Occipital lobe (tissue), 2 donors: Measurements from ENCODE around the gene GLIPR1. TPM values are rescaled to one million over a fixed set of nuclear protein-coding genes. Genes with fewer than 3 reads are reported as not detected.
"Not testable (repeated sequence)": the region's sequence is repeated elsewhere in the genome, so short reads cannot be mapped to it uniquely, and the experiment has no call there.

Source experiments
- DNase-seq: peaks from one replicate; lab custom pipeline; 2025; lab: John Stamatoyannopoulos, UW
- total RNA-seq: library from RNA; depleted of rRNA; stranded (reverse); fragments of >200 nt; gene quantifications from one replicate; pipeline ENCODE4 v1.2.3, GENCODE V29; 2014

The GLIPR1 gene
- total RNA-seq, 1 donor from 2014 or later, result 2.8 TPM

GRCh38 chr12:75474116-75474515 lies 6.4 kb upstream of the GLIPR1 start:
- DNase-seq, result no peak

- DNase-seq, result no peak
Measured at GRCh38 chr12:75476071-75476470, 4.5 kb upstream of the GLIPR1 start.

GRCh38 chr12:75477137-75477536 lies 3.4 kb upstream of the GLIPR1 start:
- DNase-seq, result no peak

- no peak for DNase-seq
Measured at GRCh38 chr12:75478116-75478794, 2.3 kb upstream of the GLIPR1 start.

- no peak for DNase-seq
Measured at GRCh38 chr12:75479963-75480461, 543 bp upstream of the GLIPR1 start.

GRCh38 chr12:75481013-75481705 lies 604 bp downstream of the GLIPR1 start:
- no peak for DNase-seq

GRCh38 chr12:75481774-75482173 lies 1.2 kb downstream of the GLIPR1 start:
- DNase-seq, result no peak

GRCh38 chr12:75482646-75483045 lies 2.1 kb downstream of the GLIPR1 start:
- no peak for DNase-seq

- no peak for DNase-seq
Measured at GRCh38 chr12:75483431-75483830, 2.9 kb downstream of the GLIPR1 start.

GRCh38 chr12:75484450-75484849 lies 3.9 kb downstream of the GLIPR1 start:
- DNase-seq, result not testable (repeated sequence)

- no peak for DNase-seq
Measured at GRCh38 chr12:75487308-75487707, 6.8 kb downstream of the GLIPR1 start.

- DNase-seq, result no peak
Measured at GRCh38 chr12:75488553-75488952, 8.0 kb downstream of the GLIPR1 start.

GRCh38 chr12:75489187-75489586 lies 8.6 kb downstream of the GLIPR1 start:
- no peak for DNase-seq

- no peak for DNase-seq
Measured at GRCh38 chr12:75489613-75490210, 9.2 kb downstream of the GLIPR1 start.

GRCh38 chr12:75491169-75491568 lies 10.6 kb downstream of the GLIPR1 start:
- no peak for DNase-seq

GRCh38 chr12:75503459-75503858 lies 22.9 kb downstream of the GLIPR1 start:
- no peak for DNase-seq

GRCh38 chr12:75503866-75504265 lies 23.3 kb downstream of the GLIPR1 start:
- no peak for DNase-seq

- no peak for DNase-seq
Measured at GRCh38 chr12:75505706-75506312, 25.3 kb downstream of the GLIPR1 start.

GRCh38 chr12:75507086-75507485 lies 26.5 kb downstream of the GLIPR1 start:
- DNase-seq, result no peak

- no peak for DNase-seq
Measured at GRCh38 chr12:75508159-75508558, 27.6 kb downstream of the GLIPR1 start.

GRCh38 chr12:75509621-75510020 lies 29.1 kb downstream of the GLIPR1 start:
- DNase-seq, result no peak
